HG02623 (cell line): ENCODE results near the gene RELT.

Source experiments
- ATAC-seq: cut with Tn5 transposase; IDR thresholded peaks from one replicate; pipeline ENCODE4 v1.9.1; 2021; ENCODE audit warnings: moderate library complexity; ENCODE audit not compliant: unreplicated experiment

Gene RELT

GRCh38 chr11:73401924-73402833 is 26.0 kb downstream of the RELT start:
- ATAC-seq: no peak

DNA sequence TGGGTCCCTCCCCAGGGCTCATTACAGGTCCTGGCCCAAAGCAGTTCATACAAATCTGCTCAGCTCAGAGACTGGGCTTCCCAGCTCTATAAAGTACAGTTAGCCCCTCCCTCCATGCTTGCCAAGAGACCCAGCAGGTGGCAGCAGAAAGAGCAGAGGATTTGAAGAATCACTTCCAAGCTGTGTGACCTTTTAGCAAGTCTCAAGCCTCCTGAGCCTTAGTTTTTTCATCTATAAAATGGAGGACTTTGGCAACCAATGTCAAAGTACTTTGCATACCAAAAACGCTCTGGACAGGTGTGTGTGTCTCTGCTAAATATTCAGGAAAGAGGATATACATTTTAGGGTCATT is 26.6 kb downstream of the RELT start:
- ATAC-seq: no peak

- ATAC-seq: no peak
Measured at GRCh38 chr11:73403541-73403940, 27.3 kb downstream of the RELT start.

GRCh38 chr11:73404048-73404447 is 27.8 kb downstream of the RELT start:
- ATAC-seq: no peak

- ATAC-seq: no peak
Measured at GRCh38 chr11:73404506-73405145, 28.4 kb downstream of the RELT start.

DNA sequence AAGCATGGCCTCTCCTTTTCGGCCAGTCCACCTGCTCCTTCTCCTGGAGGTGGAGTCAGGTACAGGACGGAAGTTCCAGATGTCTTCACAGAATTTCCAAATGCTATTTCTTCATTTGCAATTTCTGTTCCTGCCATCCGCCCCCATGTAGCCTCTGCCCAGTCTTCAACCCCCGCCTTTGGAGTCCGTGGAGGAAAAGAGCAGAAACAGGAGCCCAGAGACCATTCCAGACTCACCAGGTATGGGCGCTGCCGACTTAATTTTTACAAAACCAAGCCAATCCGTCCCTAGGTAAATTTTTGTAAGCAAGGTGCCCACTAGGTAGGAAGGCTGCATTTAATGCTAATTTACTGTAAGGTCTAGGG is 28.9 kb downstream of the RELT start:
- ATAC-seq: no peak

GRCh38 chr11:73406131-73406530 is 29.9 kb downstream of the RELT start:
- no peak for ATAC-seq

- no peak for ATAC-seq
Measured at GRCh38 chr11:73406619-73407018, 30.4 kb downstream of the RELT start.

DNA sequence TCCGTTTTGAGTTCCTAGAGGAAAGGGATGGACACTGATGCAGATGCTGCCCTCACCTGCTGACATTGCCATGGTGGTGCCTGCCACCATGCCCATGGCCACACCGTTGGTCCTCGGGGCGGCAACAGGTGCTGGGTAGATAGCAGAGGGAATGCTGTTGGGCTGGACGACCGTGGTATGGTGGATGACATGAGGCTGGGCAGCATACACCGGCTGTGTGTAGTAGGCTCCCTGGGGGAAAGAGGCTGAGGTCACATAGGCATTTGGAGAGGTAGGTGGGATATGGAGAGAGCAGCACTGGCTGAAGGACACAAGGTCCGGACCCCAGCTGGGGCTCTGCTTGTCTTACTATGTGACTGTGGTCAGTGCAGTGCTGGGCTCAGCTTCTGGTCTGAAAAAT is 33.2 kb downstream of the RELT start:
- no peak for ATAC-seq

- ATAC-seq: no peak
Measured at GRCh38 chr11:73410627-73411026, 34.4 kb downstream of the RELT start.

- ATAC-seq: no peak
Measured at GRCh38 chr11:73411031-73411430, 34.8 kb downstream of the RELT start.

- ATAC-seq: no peak
Measured at GRCh38 chr11:73412308-73412707, 36.1 kb downstream of the RELT start.

- no peak for ATAC-seq
Measured at GRCh38 chr11:73413256-73413655, 37.1 kb downstream of the RELT start.

DNA sequence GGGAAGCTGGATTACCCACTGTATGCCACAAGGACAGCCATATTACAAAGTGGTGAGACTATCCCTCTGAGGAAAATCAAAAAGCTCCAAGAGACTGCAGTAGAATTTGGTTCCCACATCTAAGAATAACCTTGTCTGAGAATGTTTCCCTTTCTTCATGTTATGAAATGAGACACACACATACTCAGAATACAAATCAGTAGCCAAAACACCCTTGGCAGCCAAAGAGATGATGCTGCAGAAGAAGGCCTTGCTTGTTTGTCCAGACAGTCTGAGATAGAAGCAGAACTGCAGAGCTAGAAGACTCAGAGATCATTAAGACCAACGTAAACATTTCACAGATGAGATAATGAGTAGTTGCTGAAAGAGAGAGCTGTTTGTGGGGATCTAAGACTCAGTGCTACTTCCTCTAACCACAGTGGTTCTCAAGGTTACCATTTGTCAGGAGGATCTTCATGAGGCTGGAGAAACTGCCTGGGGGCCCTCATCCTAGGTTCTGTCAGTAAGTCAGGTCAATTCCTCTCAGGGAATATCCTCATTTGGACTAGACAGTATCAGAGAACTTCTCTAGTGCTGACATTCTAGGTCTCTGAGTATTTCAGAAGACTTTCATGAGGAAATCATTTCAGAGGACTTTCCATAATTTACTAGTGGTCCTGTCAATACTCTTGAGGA is 38.9 kb downstream of the RELT start:
- ATAC-seq: no peak

GRCh38 chr11:73415854-73416615 is 39.8 kb downstream of the RELT start:
- no peak for ATAC-seq

GRCh38 chr11:73416786-73417185 is 40.6 kb downstream of the RELT start:
- ATAC-seq: no peak

GRCh38 chr11:73420136-73420535 is 43.9 kb downstream of the RELT start:
- no peak for ATAC-seq

DNA sequence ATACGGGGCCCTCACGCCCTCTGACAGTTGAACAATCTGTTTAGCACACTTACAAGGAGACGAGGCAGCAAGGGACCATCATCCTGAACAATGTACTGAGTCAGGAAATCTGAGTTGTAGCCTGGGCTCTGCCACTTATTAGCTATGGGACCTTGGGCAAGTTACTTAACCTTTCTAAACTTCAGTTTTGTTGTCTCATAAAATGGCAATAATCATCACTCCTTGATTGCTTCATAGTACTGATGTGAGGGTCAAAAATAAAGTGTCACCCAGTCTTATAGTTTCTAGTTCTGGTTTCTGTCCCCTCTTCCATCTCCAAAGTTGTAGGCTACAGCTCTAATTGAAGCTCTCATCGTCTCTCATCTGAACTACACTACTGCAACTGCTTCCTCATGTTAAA is 46.7 kb downstream of the RELT start:
- ATAC-seq: no peak

- no peak for ATAC-seq
Measured at GRCh38 chr11:73423506-73423905, 47.3 kb downstream of the RELT start.

- ATAC-seq: no peak
Measured at GRCh38 chr11:73425108-73425507, 48.9 kb downstream of the RELT start.

DNA sequence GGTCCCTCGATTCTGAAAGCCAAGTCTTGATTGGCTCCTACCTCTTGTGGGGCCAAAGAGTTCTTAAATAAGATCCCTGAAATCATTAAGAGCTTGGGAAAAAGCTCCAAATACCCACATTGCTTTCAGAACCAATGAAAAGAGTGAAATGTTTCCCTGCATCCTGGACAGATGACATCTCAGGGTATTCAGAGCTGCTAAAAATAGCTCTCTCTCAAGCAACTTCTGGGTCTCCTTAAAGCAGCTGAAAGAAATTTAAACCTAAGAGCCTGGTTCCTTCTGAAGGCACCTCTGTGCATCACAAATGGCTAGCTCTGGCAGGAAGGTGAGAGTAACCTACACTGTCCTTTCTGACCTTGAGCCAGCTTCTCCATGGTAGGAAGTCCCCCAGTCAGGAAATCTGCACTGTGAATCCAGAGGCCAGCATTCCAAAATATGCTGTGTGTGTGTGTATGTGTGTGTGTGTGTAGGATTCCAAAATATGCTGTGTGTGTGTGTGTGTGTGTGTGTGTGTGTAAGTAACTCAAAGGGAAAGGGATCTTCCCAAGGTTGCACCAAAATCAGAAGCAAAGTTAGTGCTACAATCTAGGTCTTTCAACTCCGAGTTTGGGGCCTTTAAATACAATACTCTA is 50.1 kb downstream of the RELT start:
- no peak for ATAC-seq
